ENCODE measurements around the gene TMEM131.

DNA sequence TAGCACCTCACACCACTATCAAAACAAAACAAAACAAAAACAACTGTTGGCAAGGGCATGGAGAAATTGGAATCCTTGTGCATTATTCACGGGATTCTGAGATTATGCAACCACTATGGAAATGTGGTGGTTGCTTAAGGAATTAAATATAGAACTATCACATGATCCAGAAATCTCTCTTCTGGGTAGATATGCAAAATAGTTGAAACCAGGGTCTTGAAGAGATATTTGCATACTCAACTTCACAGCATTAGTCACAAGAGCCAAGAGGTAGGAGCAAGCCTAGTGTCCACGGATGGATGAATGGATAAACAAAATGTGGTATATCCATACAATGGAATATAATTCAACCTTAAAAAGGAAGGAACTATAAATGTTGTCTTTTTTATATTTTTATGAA, 7.0 kb downstream of the TMEM131 start:
- TF ChIP-seq, protein P1, sequence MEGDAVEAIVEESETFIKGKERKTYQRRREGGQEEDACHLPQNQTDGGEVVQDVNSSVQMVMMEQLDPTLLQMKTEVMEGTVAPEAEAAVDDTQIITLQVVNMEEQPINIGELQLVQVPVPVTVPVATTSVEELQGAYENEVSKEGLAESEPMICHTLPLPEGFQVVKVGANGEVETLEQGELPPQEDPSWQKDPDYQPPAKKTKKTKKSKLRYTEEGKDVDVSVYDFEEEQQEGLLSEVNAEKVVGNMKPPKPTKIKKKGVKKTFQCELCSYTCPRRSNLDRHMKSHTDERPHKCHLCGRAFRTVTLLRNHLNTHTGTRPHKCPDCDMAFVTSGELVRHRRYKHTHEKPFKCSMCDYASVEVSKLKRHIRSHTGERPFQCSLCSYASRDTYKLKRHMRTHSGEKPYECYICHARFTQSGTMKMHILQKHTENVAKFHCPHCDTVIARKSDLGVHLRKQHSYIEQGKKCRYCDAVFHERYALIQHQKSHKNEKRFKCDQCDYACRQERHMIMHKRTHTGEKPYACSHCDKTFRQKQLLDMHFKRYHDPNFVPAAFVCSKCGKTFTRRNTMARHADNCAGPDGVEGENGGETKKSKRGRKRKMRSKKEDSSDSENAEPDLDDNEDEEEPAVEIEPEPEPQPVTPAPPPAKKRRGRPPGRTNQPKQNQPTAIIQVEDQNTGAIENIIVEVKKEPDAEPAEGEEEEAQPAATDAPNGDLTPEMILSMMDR (IDR thresholded peaks at IDR 0.05; ENCODE audit: low read depth, low read length), result no peak
- TF ChIP-seq EZH2phosphoT487 (IDR thresholded peaks at IDR 0.05; ENCODE audit: low read depth), result no peak

Measured in OCI-LY3 (cell line).